IMR-90 (cell line): ENCODE data around the gene ARID3C. TPM values are rescaled to one million over a fixed set of nuclear protein-coding genes. Genes with fewer than 3 reads are reported as not detected.

Experiments
- ATAC-seq: fragments of 200-7000 bp; cut with Tn5 transposase; 2 replicates; pipeline ENCODE4 v1.9.1; 2020; ENCODE audit warnings: low read depth, mild to moderate bottlenecking, moderate library complexity
- BruUV-seq: library from RNA; stranded (reverse); fragments of 400-500 nt; replicated peaks from 2 replicates; lab custom pipeline; 2021; lab: Mats Ljungman, UMichigan
- CTCF ChIA-PET: fragments of 300-600 bp; formaldehyde crosslinking; extraction: SDS; loops from one replicate; lab custom pipeline; 2021; ENCODE audit warnings: antibody characterized with exemption; lab: Yijun Ruan, JAX
- POLR2A ChIA-PET: fragments of 300-600 bp; sonication (Branson Sonifier 250); formaldehyde crosslinking; loops from one replicate; lab custom pipeline; 2022; ENCODE audit warnings: antibody characterized with exemption; ENCODE audit not compliant: unreplicated experiment; lab: Charles Lee
- DNase-seq: peaks from one replicate; pipeline ENCODE4 v3.0.0; 2013
- H2AFZ ChIP-seq: replicated peaks from 2 replicates; pipeline ENCODE3; 2013; ENCODE audit warnings: low read length, mild to moderate bottlenecking; ENCODE audit not compliant: poor library complexity
- H2AK5ac ChIP-seq: 2 replicates; pipeline ENCODE4 v1.6.1; 2013; ENCODE audit warnings: low read depth, low read length, inconsistent platforms
- H2AK9ac ChIP-seq: replicated peaks from 2 replicates; pipeline ENCODE3; 2013; ENCODE audit warnings: mild to moderate bottlenecking, low read depth, low read length, moderate library complexity; ENCODE audit not compliant: poor library complexity
- H2BK120ac ChIP-seq: 2 replicates; pipeline ENCODE4 v1.6.1; 2013; ENCODE audit warnings: low read depth, low read length, inconsistent platforms
- H2BK15ac ChIP-seq: 3 replicates; pipeline ENCODE4 v1.6.1; 2013; ENCODE audit warnings: low read depth, low read length, inconsistent platforms
- H2BK20ac ChIP-seq: 2 replicates; pipeline ENCODE4 v1.6.1; 2013; ENCODE audit warnings: low read depth, mild to moderate bottlenecking, inconsistent platforms, low read length, moderate library complexity
- H2BK5ac ChIP-seq: 2 replicates; pipeline ENCODE4 v1.6.1; 2013; ENCODE audit warnings: mild to moderate bottlenecking, low read depth, low read length, inconsistent platforms; ENCODE audit not compliant: poor library complexity, severe bottlenecking
- H3K14ac ChIP-seq: replicated peaks from 2 replicates; pipeline ENCODE4 v1.6.1; 2013; ENCODE audit warnings: low read depth, low read length, inconsistent platforms
- H3K18ac ChIP-seq: 2 replicates; pipeline ENCODE4 v1.6.1; 2013; ENCODE audit warnings: low read depth, low read length, control low read depth
- H3K23ac ChIP-seq: 2 replicates; pipeline ENCODE4 v1.6.1; 2013; ENCODE audit warnings: low read depth, low read length, inconsistent platforms
- H3K27ac ChIP-seq: 2 replicates; pipeline ENCODE4 v1.5.1; 2013; ENCODE audit warnings: mild to moderate bottlenecking, control low read depth, low read length; ENCODE audit not compliant: insufficient read depth
- H3K27me3 ChIP-seq: 2 replicates; pipeline ENCODE4 v1.6.1; 2013; ENCODE audit warnings: low read length; ENCODE audit not compliant: control insufficient read depth, insufficient read depth
- H3K36me3 ChIP-seq: 2 replicates; pipeline ENCODE4 v1.6.1; 2013; ENCODE audit warnings: low read length, mixed read lengths; ENCODE audit not compliant: control insufficient read depth, insufficient read depth
- H3K4ac ChIP-seq: 2 replicates; pipeline ENCODE4 v1.6.1; 2013; ENCODE audit warnings: low read depth, low read length, inconsistent platforms
- H3K4me1 ChIP-seq: 2 replicates; pipeline ENCODE4 v1.6.1; 2013; ENCODE audit warnings: low read length, mixed read lengths; ENCODE audit not compliant: control insufficient read depth, insufficient read depth
- H3K4me2 ChIP-seq: 2 replicates; pipeline ENCODE4 v1.6.1; 2013; ENCODE audit warnings: low read depth, mild to moderate bottlenecking, control low read depth, low read length, moderate library complexity
- H3K4me3 ChIP-seq: 2 replicates; pipeline ENCODE4 v1.5.1; 2013; ENCODE audit warnings: low read depth, mild to moderate bottlenecking, control low read depth, low read length, moderate library complexity; ENCODE audit not compliant: insufficient read depth
- H3K56ac ChIP-seq: 2 replicates; pipeline ENCODE4 v1.6.1; 2013; ENCODE audit warnings: low read length, inconsistent platforms; ENCODE audit not compliant: insufficient read depth; ENCODE audit errors: extremely low read depth
- H3K79me1 ChIP-seq, 2 experiments: 2 replicates each; pipeline ENCODE4 v1.6.1; 2013; ENCODE audit warnings: low read length in 2 of 2, inconsistent platforms in 1 of 2, low read depth in 1 of 2
- H3K9ac ChIP-seq: 2 replicates; pipeline ENCODE4 v1.6.1; 2013; ENCODE audit warnings: low read depth, low read length, control low read depth
- H3K9me1 ChIP-seq: 2 replicates; pipeline ENCODE4 v1.6.1; 2013; ENCODE audit warnings: low read length, inconsistent platforms; ENCODE audit not compliant: insufficient read depth
- H3K9me3 ChIP-seq: 2 replicates; pipeline ENCODE4 v1.6.1; 2013; ENCODE audit warnings: low read length; ENCODE audit not compliant: control insufficient read depth, insufficient read depth
- H4K20me1 ChIP-seq: 2 replicates; pipeline ENCODE4 v1.6.1; 2013; ENCODE audit warnings: low read length, inconsistent platforms; ENCODE audit not compliant: insufficient read depth
- H4K5ac ChIP-seq: 2 replicates; pipeline ENCODE4 v1.6.1; 2013; ENCODE audit warnings: mild to moderate bottlenecking, low read depth, low read length, control low read depth
- H4K8ac ChIP-seq, 2 experiments: 2 replicates each; pipeline ENCODE4 v1.6.1; 2013; ENCODE audit warnings: low read depth in 2 of 2, low read length in 2 of 2, control low read depth in 1 of 2, inconsistent platforms in 1 of 2
- H4K91ac ChIP-seq: 2 replicates; pipeline ENCODE4 v1.6.1; 2013; ENCODE audit warnings: low read depth, low read length, inconsistent platforms; ENCODE audit not compliant: insufficient read depth
- BHLHE40 ChIP-seq: fragments of 150-350 bp; IDR thresholded peaks from 2 replicates; pipeline ENCODE4 v1.6.1; 2016; ENCODE audit warnings: mild to moderate bottlenecking, low read depth, low read length
- CEBPB ChIP-seq: IDR thresholded peaks from 2 replicates; pipeline ENCODE4 v1.6.1; 2012; ENCODE audit warnings: low read depth, low read length, improper control_type of control experiment
- CTCF ChIP-seq: conservative IDR thresholded peaks from 2 replicates; pipeline ENCODE4 v1.5.1; 2012; ENCODE audit warnings: mild to moderate bottlenecking, low read depth, low read length, improper control_type of control experiment
- FOS ChIP-seq: fragments of 150-350 bp; IDR thresholded peaks from 2 replicates; pipeline ENCODE4 v1.6.1; 2016; ENCODE audit warnings: low read depth, low read length
- MAFK ChIP-seq: IDR thresholded peaks from 2 replicates; pipeline ENCODE4 v1.6.1; 2012; ENCODE audit warnings: low read depth, low read length, improper control_type of control experiment
- MAZ ChIP-seq: IDR thresholded peaks from 2 replicates; pipeline ENCODE4 v1.6.1; 2012; ENCODE audit warnings: low read depth, mild to moderate bottlenecking, low read length, improper control_type of control experiment, moderate library complexity, borderline replicate concordance
- MXI1 ChIP-seq: IDR thresholded peaks from 2 replicates; pipeline ENCODE4 v1.6.1; 2012; ENCODE audit warnings: low read depth, mild to moderate bottlenecking, low read length, moderate library complexity, borderline replicate concordance
- NFE2L2 ChIP-seq: fragments of 150-350 bp; IDR thresholded peaks from 2 replicates; pipeline ENCODE4 v1.6.1; 2016; ENCODE audit warnings: low read depth, mild to moderate bottlenecking, low read length
- POLR2A ChIP-seq: IDR thresholded peaks from 2 replicates; pipeline ENCODE4 v1.6.1; 2012; ENCODE audit warnings: mild to moderate bottlenecking, low read depth, low read length
- RAD21 ChIP-seq: IDR thresholded peaks from 2 replicates; pipeline ENCODE4 v1.6.1; 2012; ENCODE audit warnings: low read length, improper control_type of control experiment
- RCOR1 ChIP-seq: IDR thresholded peaks from 2 replicates; pipeline ENCODE4 v1.6.1; 2012; ENCODE audit warnings: mild to moderate bottlenecking, low read length, improper control_type of control experiment; ENCODE audit not compliant: insufficient replicate concordance
- RFX5 ChIP-seq: IDR thresholded peaks from 2 replicates; pipeline ENCODE4 v1.8.0; 2012; ENCODE audit warnings: low read depth, mild to moderate bottlenecking, low read length, moderate library complexity
- WGBS, 2 experiments: methylation state at CpG; one replicate each; pipeline versions ENCODE4 v1.1.5 to v1.1.7; 2013; ENCODE audit warnings: missing lambda C conversion rate in 2 of 2; ENCODE audit not compliant: insufficient read length in 1 of 2; ENCODE audit errors: extremely low coverage in 2 of 2; 5-methylcytosine and 5-hydroxymethylcytosine counted together
- dilution Hi-C: fragments of 300-500 bp; cut with HindIII; formaldehyde crosslinking; loops from one replicate; pipeline ENCODE4 v1.14.3; 2018; ENCODE audit warnings: low sequenced_read_pairs; ENCODE audit not compliant: unreplicated experiment
- in situ Hi-C: fragments of 300-500 bp; cut with MboI; formaldehyde crosslinking; loops from 3 replicates; pipeline ENCODE4 v1.14.3; 2019; ENCODE audit warnings: low sequenced_read_pairs, inconsistent platforms, mixed read lengths
- intact Hi-C: fragments of 100-400 bp; cut with micrococcal nuclease; formaldehyde crosslinking; loops from 2 replicates; pipeline ENCODE4 v1.10.0; 2022
- polyA plus RNA-seq, 3 experiments: library from polyadenylated mRNA; depleted of rRNA; stranded (reverse); fragments of >200 nt; gene quantifications; 2 replicates each; pipeline ENCODE4 v1.2.3, GENCODE V29; 2012; ENCODE audit warnings: low replicate concordance in 1 of 3
- total RNA-seq: library from RNA; depleted of rRNA; stranded (reverse); fragments of >200 nt; gene quantifications from 2 replicates; pipeline ENCODE4 v1.2.3, GENCODE V29; 2012
- TF ChIP-seq, protein P1 (sequence below): fragments of 150-350 bp; IDR thresholded peaks from 2 replicates; pipeline ENCODE4 v1.6.1; 2016; ENCODE audit warnings: low read depth, mild to moderate bottlenecking, low read length, moderate library complexity, borderline replicate concordance
- TF ChIP-seq, protein P2 (sequence below): fragments of 150-350 bp; IDR thresholded peaks from 2 replicates; pipeline ENCODE4 v1.6.1; 2017; ENCODE audit warnings: mild to moderate bottlenecking, antibody characterized with exemption, low read length, low read depth

Gene ARID3C
- total and polyA plus RNA-seq, 2 of the 4 experiments (the other 2 are of a cell fraction) = 0.07 TPM; not detected in 1

GRCh38 chr9:34591248-34591916, 37.5 kb downstream of the ARID3C start:
- no peak overlapping the region for H2AK9ac ChIP-seq
- intact Hi-C loops (loop anchor here (1.0 kb wide), 2 partner anchors 43 to 154 kb away; no protein-coding TSS in a partner anchor), in situ Hi-C loops (no loop called here), dilution Hi-C loops (no loop called here)
- no peaks in the 10 kb centered on the region for H3K79me1 ChIP-seq
- no peak overlapping the region for H4K91ac ChIP-seq
- peak; percentile 60 for DNase-seq
- no peaks in the 10 kb centered on the region for H3K9me1 ChIP-seq
- H3K4me1 ChIP-seq = no peaks in the 10 kb centered on the region; the same call in 1 of the 2 replicates
- H4K8ac ChIP-seq = no peak overlapping the region
- peak overlapping the region; percentile 79 for H2AFZ ChIP-seq
- H3K4ac ChIP-seq = no peak overlapping the region
- H3K14ac ChIP-seq = no peak overlapping the region
- no peak overlapping the region for H3K4me3 ChIP-seq
- H3K9ac ChIP-seq = no peak overlapping the region
- H3K27me3 ChIP-seq = peaks cover 85% of the 10 kb centered on the region
- H4K20me1 ChIP-seq = peaks cover 8% of the 10 kb centered on the region; the same call in 1 of the 2 replicates
- H4K5ac ChIP-seq = no peak overlapping the region
- no TSS peak for BruUV-seq
- no peak overlapping the region for H3K18ac ChIP-seq
- 12% methylated on average over 28 of the region's 60 CpGs; no CpG with 5 or more reads in 1 of the 2 experiments for WGBS, 2 experiments
- H3K4me2 ChIP-seq = no peak overlapping the region
- H2BK15ac ChIP-seq = no peak overlapping the region
- no peak overlapping the region for H2BK120ac ChIP-seq
- H2BK5ac ChIP-seq = no peak overlapping the region
- H2BK20ac ChIP-seq = no peak overlapping the region
- no peak overlapping the region for H3K56ac ChIP-seq
- no peaks in the 10 kb centered on the region for H3K9me3 ChIP-seq
- peak; percentile 97 for ATAC-seq
- ChIA-PET POLR2A (interaction anchor here (0.6 to 1.3 kb wide), 2 partner anchors 48 to 187 kb away, joined by 3 to 5 read pairs; no protein-coding TSS in a partner anchor), CTCF (interaction anchor here (0.6 to 3.3 kb wide), 17 partner anchors 10 to 541 kb away, joined by 3 to 35 read pairs (median 4); no protein-coding TSS in a partner anchor)
- no peaks in the 10 kb centered on the region for H3K36me3 ChIP-seq
- H3K27ac ChIP-seq = no peak overlapping the region
- H3K23ac ChIP-seq = no peak overlapping the region
- no peak overlapping the region for H2AK5ac ChIP-seq
- TF ChIP-seq, protein P1, sequence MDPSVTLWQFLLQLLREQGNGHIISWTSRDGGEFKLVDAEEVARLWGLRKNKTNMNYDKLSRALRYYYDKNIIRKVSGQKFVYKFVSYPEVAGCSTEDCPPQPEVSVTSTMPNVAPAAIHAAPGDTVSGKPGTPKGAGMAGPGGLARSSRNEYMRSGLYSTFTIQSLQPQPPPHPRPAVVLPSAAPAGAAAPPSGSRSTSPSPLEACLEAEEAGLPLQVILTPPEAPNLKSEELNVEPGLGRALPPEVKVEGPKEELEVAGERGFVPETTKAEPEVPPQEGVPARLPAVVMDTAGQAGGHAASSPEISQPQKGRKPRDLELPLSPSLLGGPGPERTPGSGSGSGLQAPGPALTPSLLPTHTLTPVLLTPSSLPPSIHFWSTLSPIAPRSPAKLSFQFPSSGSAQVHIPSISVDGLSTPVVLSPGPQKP = no peak
- TF ChIP-seq RCOR1 (no peak), MAZ (peak; percentile 54; the same call in 1 of the 2 replicates), RFX5 (no peak), BHLHE40 (0 out of 2 replicates have a peak, but pooled peaks have one; percentile 2), RAD21 (peak; percentile 92), CTCF (peak; percentile 93), FOS (no peak), CEBPB (no peak), POLR2A (no peak), MAFK (no peak), MXI1 (no peak), NFE2L2 (no peak)
- TF ChIP-seq, protein P2, sequence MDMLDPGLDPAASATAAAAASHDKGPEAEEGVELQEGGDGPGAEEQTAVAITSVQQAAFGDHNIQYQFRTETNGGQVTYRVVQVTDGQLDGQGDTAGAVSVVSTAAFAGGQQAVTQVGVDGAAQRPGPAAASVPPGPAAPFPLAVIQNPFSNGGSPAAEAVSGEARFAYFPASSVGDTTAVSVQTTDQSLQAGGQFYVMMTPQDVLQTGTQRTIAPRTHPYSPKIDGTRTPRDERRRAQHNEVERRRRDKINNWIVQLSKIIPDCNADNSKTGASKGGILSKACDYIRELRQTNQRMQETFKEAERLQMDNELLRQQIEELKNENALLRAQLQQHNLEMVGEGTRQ = no peak
